Stimulated activated CD4-positive, alpha-beta T cell treated with anti-CD3 and anti-CD28 coated beads, Interleukin-1b, Interleukin-23, amount 100 ng/mL, for 4 hours (primary cell): Measurements from ENCODE around the gene SLIT3.
"Not testable (repeated sequence)": the region's sequence is repeated elsewhere in the genome, so short reads cannot be mapped to it uniquely, and the experiment has no call there.

Experiments used
- DNase-seq, 2 donors: peaks; one replicate each; pipeline ENCODE4 v3.0.0-alpha.2; 2020; ENCODE audit warnings: low read depth in 2 of 2

The SLIT3 gene

GRCh38 chr5:169219351-169219750, 81.6 kb downstream of the SLIT3 start:
- no peak for DNase-seq

DNA sequence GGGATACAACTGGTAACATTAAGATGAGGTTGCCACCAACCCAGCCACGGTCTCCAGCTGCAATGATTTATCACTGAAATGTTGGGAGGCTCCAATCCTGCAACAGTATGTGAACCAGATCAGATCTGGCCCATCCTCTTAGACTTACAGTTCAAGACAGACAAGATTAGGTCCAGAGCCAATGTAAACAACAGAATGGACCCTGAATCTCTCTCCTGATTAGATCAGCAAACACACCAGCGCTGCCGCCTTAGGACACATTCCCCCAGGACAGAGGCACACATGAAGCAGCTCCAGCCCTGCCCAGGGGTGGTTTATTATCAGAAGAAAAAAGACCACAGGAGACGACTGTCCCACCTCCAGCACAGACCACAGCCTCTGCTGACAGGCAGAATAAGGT, 82.1 kb downstream of the SLIT3 start:
- no peak for DNase-seq

- no peak for DNase-seq
These were observed 82.8 kb downstream of the SLIT3 start for GRCh38 chr5:169218176-169218575.

DNA sequence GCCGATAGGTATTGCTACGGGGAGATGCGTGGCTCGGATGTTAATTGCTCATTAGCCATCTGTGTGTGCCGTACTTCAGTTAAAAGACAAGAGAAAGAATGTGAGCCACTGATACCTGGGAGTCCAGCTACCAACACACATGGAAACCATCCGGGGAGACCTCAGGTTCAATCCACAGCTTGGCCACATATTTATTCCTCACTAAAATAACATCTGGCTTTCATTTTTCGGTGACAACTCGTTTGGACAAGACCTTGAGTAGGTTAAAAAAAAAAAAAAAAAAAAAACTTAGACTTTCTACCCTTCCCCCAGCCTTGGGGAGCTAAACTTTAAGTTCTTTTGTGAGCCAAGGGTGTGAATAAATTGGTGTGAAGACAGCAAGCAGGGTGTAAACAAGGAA, 84.1 kb downstream of the SLIT3 start:
- DNase-seq, result no peak

DNA sequence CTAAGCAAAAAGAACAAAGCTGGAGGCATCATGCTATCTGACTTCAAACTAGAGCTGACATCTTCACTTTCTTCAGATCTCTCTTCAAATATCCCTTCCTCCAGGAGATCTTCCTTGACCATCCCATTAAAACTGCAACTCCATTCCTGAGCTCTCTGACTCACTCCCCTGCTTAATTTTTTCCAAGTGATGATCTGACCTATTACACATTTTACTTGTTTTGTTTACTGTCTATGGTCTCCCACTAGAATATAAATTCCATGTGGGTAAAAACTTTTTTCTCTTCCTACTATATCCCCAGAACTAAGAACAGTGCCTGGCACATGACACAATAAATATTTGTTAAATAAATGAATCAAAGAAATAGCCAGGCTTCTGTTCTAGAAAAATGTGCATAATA, 87.5 kb downstream of the SLIT3 start:
- no peak for DNase-seq

DNA sequence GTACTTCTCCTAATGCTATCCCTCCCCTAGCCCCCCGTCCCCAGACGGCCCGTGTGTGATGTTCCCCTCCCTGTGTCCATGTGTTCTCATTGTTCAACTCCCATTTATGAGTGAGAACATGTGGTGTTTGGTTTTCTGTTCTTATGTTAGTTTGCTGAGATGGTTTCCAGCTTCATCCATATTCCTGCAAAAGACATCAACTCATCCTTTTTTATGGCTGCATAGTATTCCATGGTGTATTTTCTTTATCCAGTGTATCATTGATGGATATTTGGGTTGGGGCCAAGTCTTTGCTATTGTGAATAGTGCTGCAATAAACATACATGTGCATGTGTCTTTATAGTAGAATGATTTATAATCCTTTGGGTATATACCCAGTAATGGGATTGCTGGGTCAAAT, 89.2 kb downstream of the SLIT3 start:
- DNase-seq, result not testable (repeated sequence)

GRCh38 chr5:169204788-169205400, 96.0 kb downstream of the SLIT3 start:
- no peak for DNase-seq

GRCh38 chr5:169202969-169203368, 98.0 kb downstream of the SLIT3 start:
- DNase-seq, result no peak

GRCh38 chr5:169201597-169201996, 99.3 kb downstream of the SLIT3 start:
- no peak for DNase-seq

GRCh38 chr5:169200125-169200778, 100.7 kb downstream of the SLIT3 start:
- no peak for DNase-seq

GRCh38 chr5:169197343-169197742, 103.6 kb downstream of the SLIT3 start:
- DNase-seq, result no peak

- no peak for DNase-seq
These were observed 104.9 kb downstream of the SLIT3 start for GRCh38 chr5:169196059-169196458.

- DNase-seq, result no peak
These were observed 105.3 kb downstream of the SLIT3 start for GRCh38 chr5:169195601-169196000.

GRCh38 chr5:169192536-169192935, 108.4 kb downstream of the SLIT3 start:
- DNase-seq, result no peak

- DNase-seq, result no peak
These were observed 110.1 kb downstream of the SLIT3 start for GRCh38 chr5:169190849-169191248.

DNA sequence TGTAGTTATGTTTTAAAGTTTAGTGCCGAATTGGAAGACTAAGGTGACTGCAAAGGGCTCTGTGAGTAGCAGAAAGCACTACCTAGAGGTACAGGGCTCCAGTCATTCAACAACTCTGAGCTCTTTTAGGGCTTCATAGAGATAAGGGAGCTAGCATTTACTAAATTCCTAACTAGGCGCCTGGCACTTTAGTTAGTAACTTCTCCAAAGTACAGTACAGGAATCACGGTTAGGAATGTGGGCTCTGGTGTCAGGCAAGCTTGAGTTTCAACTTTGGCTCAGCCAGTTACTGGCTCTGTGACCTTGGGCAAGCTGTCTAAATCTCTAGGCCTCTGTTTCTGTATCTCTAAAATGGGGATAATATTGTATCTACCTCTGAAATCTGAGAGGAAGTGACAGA, 115.3 kb downstream of the SLIT3 start:
- no peak for DNase-seq

DNA sequence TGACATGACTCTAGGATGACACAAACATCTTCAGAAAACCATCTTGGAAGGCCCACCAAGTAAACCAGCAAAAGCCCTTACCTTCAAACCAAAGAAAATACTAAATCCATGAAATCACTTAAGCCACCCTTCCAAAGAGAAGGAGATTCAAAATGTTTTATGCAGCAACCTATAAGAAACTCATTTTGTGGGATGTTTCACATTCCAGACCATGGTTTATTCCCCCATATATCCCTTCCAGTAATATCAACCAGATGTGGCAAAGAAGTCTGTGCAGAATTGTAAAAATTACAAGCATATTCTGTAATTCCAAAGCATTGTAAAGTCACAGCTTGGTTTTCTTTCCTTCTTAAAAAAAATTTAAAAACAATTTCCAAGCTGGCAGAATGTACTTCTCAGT, 117.4 kb downstream of the SLIT3 start:
- no peak for DNase-seq

DNA sequence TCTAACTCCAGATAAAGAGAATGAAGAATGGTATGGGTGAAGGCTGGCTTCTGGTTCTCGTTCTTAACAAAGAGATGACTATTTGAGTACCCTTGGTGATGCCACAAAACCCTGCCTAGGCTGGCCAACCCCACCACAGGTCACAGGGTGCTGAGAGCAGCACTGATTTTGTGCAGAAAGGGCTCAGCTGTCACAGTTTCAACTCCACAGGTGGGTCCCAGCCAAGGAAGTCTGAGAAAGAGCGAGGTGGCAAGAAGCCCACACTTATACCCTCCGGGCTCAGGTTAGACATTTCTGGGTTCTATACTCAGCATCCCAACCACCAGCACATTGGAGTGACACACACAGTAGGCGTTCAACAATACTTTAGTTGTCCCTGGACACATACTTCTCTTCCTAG, 118.1 kb downstream of the SLIT3 start:
- no peak for DNase-seq

GRCh38 chr5:169181814-169182213, 119.1 kb downstream of the SLIT3 start:
- DNase-seq, result no peak

DNA sequence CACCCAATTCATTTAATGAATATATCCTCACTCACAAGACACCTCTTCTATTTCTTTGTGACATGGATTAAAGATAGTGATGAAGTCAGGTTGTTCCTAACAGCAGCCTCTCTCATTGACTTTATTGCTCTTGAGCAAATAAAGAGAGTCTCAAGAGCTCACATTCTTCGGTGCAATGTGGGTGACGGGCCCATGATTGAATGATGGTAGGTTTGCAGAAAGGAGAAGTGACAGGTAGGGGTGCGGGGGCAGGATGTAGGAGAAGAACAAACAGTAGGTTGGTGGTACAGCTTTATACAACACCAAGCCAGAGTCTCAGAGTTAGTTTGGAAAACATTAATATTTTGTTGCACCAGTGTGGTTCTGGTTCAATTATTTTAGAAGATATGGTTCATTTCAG, 122.2 kb downstream of the SLIT3 start:
- DNase-seq, result no peak

DNA sequence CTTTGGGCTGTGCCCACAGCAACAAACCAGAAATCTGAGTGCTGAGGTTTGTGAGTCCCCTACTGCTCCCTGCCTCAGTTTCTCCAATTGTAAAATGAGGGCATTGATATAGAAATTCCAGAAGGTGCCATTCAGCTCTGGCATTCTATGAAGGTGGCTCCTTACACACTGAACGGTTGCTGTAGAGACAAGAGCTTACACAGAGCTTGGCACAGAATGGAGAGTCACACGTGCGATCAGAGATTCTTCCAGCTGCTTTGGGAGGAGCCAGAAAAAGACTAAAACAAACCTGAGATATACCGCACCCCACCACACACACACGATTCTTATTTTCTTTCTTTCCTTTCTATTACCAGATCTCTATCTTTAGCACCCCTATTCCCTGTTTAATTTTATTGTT, 122.7 kb downstream of the SLIT3 start:
- DNase-seq, result no peak

- DNase-seq, result no peak
These were observed 123.9 kb downstream of the SLIT3 start for GRCh38 chr5:169176709-169177694.

- no peak for DNase-seq
These were observed 125.2 kb downstream of the SLIT3 start for GRCh38 chr5:169175733-169176132.
